HG02884 (cell line): ENCODE data around the gene TCL1B.

Experiments
- ATAC-seq: cut with Tn5 transposase; IDR thresholded peaks from one replicate; pipeline ENCODE4 v1.9.1; 2021; ENCODE audit warnings: mild to moderate bottlenecking, moderate library complexity; ENCODE audit not compliant: unreplicated experiment

TCL1B gene

DNA sequence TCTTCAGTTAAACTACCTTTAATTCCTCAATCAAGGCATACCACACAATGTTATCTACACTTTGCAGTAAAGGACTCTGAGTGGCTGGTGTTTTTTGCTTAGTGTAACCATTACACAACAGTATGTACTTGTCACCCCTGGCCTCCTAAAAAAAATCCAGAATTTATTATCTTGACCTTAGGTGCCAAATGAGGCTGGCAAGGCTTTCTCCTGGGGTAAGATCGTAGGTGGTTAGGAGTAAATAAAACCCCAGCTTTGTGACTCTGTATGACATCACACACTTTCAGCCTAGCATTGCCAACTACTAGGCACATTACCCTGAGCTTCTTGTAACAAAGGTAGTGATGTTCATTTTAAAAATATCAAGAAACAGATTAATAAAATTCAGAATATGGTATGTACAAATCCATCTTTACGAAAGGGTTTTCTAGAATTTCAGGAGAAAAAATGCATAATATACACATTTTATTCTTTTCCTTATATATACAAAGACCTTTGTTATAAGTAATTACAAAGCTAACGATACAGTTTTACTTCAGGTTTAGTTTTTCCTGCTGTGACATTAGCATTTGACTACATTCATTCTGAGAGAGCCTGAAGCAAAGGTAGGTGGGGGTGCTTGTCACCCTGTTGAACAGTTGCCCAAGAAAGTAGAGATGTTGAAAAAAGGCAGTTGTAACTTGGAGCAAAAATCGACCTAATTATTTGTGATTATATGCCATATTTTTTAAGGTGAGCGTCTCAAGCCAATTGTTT lies 14.2 kb downstream of the TCL1B start:
- ATAC-seq: no peak

DNA sequence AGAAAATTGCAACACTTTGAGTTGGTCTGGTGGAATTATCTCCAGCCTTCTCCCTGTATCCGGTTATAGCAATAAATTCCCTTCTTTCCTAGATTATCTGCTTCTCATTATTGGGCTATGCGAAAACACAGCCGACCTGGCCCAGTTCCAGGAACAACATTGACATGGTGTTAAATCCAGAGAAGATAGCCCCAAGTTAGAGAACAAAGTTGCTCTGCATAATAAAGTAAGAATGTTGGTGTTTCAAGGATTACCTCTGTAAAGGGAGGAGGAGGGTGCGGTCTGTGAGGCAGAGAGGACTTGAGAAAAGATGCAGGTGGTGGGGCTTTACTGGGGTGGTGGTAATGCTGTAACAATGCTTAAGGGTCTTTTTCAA lies 15.6 kb downstream of the TCL1B start:
- ATAC-seq: no peak

DNA sequence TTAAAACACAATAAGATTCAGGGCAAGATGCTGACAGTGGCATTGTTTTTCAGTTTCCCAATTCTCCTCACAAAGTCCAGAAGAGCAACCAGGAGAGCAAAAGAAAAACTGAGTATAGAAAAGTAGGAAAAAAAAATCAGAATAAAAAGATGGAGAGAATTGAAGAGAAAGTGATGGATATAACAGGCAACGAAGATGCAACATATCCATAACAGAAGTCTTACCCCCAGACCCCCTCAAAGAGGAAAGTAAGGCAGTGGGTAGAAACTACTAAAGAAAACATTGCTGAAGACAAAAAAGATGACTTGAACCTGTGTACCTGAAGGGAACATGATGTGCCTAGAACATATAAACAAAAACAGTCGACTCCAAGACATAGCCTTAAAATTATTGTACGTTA lies 17.1 kb downstream of the TCL1B start:
- ATAC-seq: no peak

DNA sequence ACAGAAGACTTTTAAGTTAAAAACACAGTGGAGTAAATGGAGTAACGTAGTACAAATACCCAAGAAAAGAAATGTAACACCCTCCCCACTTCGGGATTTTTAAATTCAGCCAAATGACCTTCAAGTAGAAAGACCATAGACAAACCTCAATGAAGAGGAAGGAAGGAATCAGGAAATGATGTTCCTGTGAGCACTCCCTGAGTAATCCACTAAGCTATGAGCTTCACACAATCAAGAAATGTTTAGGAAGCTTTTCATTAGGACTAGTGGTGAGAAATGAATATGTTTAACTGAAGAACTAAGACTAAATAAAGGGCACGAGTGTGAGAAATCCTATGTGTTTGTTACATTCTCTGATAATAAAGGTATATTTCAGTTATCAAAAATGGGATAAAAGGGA lies 17.6 kb downstream of the TCL1B start:
- ATAC-seq: no peak

DNA sequence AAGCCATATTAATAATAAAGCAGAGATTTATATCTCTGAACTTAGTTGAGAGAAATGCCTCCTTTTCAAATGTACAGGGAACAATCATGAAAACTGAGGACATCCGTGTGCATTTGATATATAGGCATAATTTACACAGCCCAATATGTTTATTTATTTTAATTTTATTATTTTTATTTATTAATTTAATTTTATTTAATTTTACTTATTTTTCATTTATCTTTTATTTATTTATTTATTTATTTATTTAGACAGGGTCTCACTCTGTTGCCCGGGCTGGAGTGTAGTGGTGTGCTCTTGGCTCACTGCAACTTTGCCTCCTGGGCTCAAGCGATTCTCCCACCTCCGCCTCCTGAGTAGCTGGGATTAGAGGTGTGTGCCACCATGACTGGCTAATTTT lies 19.3 kb downstream of the TCL1B start:
- no peak for ATAC-seq

DNA sequence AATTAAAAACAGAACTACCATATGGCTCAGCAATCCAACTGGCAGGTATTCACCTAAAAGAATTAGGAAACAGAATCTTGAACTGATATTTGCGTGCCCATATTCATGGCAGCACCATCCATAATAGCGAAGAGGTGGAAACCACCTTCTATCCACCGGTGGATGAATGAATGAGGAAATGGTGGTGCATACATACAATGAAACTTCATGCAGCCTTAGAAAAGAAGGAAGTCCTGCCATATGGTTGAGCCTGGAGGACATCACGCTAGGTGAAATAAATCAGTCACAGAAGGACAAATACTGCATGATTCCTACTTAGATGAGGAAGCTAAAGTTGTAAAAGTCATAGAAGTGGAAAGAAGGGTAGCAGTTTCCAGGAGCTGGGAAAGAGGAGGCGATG lies 21.1 kb downstream of the TCL1B start:
- no peak for ATAC-seq

DNA sequence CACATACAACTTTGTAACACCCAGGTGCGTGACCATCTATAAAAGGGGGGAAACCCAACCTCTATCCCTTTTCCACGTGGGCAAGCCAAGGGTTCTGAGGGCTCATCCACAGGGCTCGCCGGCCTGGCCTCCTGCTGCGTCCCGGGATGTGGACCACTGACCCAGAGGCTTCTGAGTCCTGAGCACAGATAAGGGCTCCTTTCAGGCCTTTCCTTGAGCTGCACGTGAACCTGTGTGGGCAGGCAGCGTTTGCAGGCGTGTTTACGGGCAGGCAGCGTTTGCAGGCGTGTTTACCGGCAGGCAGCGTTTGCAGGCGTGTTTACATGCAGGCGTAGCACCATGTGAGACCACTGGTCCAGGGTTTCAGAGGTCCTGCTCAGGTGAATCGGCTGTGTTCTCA lies 23.9 kb downstream of the TCL1B start:
- no peak for ATAC-seq

DNA sequence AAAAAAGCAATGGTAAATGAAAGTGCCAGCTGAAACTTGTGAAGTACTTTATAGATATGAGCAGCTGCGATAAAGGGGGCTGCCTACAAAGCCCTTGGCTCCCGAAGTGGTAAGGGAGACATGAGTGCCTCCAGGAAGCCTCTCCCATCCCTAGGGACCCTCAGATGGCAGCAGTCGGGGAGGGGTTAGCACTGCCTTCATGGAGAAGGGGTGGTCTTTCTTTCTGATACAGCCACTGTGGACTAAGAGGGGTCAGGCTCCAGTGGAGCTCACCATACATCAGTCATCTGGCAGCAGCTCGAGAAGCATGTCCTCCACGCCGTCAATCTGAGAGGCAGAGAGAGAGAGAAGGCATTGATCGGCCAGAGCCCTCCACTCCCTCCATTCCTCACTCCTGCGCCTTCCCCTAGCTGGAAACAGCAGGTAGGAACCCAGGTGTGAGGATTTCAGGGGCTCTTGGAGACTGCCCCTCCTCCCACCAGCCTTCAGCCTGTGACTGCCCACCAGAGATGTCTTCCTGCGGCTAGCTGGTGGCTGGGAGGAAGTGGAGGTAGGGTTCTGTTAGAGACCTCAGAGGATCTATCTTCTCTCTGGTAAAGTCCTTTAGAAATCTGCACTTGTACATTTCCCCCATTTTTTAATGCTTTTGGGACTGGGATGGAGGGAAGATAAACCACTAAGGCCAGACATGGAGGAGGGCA lies 25.4 kb downstream of the TCL1B start:
- no peak for ATAC-seq

DNA sequence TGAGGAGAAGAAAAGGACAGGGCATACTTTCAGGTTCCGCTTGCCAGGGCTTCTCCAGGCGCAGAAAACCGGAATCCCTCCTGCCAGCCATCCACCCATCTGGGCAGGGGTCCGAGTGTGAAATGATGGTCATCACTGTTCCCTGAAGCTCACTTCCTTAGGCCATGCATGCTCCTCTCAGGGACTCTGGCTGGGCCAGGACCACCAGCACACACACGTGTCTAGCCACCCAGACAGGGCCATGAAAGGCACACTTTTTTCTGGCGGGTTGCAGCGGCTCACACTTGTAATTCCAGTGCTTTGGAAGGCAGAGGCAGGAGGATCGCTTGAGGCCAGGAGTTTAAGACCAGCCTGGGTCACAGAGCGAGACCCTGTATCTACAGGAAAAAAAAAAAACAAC lies 26.2 kb downstream of the TCL1B start:
- no peak for ATAC-seq

DNA sequence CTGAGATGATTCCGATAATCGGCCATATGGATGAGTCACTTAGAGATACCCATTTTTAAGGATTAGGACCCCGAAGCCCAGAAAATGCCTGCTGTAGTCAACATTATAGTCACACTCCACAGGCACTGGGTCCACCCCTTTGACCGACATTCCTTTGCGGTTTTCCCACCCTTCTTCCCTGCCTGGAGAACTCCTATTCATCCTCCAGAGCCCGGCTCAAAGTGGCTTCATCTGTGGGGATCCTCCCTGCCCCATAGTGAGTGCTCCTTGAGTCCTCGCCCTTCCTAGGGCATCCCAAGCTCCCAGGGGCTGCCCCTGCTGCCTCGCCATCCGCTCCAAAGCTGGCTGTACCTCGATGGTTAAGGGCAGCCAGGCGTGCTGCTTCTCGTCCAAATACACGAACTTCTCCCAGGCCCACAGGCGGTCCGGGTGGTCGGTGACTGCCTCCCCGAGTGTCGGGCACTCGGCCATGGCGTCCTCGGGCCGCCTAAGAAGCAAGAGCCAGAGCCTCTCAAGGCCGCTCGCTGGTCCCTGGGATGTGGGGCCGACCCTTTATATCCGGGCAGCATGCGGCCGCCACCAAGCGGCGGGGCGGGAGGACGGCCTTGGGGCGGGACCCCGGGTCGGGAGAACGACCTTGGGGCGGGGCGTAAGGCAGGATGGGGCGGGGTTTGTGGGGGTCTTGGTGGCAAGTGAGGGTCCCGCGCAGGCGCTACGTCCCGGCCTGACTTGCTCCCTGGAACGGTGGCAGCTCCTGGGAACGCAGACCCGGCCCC lies 27.6 kb downstream of the TCL1B start, which contains the start of gene TCL1A:
TSS of gene TCL1A (minus strand) at position 530 of the 776 bp plus-strand sequence. CDS start at position 471, 59 bp downstream.
- peak; percentile 82 for ATAC-seq

DNA sequence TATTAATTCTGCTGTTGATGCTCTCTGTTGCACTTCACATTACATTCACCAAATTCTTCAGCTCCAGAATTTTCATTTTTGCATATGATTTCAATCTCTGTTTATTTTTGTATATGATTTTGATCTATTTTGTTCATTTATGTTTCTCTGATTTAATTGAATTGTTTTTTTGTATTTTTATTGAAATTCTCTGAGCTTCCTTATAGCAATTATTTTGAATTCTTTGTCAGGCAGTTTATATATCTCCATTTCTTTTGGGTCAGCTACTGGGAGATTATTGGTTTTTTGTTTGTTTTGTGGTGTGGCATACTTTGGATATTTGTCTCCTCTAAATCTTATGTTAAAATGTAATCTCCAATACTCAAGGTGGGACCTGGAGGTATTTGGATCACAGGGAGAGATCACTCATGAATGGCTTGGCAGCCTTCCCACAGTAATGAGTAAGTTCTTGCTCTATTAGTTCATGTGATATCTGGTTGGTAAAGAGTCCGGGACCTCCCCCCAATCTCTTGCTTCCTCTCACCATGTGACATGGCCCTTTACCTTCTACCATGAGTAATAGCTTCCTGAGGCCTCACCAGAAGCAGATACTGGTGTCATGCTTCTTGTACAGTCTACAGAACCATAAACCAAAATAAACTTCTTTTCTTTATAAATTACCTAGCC lies 36.4 kb downstream of the TCL1B start:
- no peak for ATAC-seq

DNA sequence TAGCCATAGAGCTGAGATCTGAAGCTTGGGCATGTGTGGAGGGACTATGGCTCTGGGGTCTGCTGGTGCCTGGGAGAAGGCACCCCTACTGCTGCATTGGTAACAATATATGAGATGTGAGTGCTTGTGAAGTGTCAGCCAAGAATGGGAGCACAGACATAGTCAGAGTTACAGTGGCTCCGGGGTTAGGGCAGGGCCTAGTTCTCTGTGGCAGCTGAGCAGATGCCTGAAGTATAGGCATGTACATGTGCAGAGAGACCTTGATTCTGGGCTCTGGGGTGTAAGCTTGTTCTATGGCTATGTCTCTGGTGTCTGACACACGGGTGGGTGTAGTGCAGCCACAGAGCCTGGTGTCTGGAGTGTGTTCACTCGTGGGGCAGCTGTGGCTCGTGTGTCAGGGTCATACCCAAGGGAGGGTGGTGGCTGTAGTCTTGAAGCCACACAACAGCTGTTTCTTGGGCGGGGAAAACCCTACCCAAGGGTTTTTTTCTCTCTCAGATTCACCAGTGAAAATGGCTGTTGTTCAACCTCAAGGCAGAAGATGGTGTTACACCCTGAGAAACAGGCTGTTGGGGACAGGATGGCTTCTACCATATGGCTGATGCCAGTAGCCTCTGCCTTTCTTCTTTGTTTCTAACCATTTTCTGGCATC lies 39.6 kb downstream of the TCL1B start:
- ATAC-seq: peak; percentile 80

DNA sequence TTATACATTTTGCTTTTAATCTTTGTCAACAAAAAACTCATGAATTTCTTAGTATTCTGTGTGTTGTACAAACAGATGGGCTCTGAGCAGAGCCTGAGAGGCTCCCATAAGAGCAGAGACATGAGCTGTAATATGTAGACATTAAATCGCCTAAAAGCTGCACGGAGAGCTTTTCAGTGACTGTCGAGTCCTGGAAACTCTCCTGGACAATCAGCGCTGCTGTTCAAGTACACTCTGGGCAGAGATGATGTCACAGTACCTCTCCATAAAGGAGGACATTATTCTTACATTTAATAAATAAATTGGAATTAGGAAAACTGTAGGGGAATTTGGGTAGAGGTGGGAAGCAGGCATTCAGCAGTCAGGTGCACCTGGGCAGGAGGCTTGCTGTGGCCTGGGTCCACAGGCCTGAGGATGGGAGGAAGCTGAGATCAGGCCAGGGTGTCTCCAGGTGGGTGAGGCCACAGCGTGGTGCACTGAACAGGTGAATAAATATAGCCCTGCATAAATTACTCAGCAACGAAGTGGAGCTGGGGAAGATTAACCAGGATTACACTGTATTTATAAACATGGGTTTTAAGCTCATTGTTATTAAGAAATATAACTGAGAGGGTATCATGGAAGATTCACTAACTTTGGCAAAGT lies 41.0 kb downstream of the TCL1B start:
- ATAC-seq: no peak

DNA sequence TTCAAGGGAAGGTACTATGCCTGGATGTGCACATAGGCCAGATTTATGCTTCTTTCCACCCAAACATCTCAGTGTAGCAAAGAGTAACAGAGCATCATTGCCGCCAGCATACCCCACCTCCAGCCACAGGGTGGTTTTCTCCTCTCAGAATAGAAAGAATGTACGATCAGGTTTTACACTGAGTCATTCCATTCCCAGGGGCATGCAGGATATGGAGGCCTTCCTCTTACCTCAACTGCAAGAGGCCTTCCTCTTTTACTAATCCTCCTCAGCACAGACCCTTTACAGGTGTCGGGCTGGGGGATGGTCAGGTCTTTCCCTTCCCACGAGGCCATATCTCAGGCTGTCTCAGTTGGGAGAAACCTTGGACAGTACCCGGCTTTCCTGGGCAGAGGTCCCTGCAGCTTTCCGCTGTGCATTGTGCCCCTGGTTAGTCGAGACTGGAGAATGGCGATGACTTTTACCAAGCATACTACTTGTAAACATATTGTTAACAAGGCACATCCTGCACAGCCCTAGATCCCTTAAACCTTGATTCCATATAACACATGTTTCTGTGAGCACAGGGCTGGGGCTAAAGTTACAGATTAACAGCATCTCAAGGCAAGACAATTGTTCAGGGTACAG lies 43.3 kb downstream of the TCL1B start:
- ATAC-seq: peak; percentile 59

DNA sequence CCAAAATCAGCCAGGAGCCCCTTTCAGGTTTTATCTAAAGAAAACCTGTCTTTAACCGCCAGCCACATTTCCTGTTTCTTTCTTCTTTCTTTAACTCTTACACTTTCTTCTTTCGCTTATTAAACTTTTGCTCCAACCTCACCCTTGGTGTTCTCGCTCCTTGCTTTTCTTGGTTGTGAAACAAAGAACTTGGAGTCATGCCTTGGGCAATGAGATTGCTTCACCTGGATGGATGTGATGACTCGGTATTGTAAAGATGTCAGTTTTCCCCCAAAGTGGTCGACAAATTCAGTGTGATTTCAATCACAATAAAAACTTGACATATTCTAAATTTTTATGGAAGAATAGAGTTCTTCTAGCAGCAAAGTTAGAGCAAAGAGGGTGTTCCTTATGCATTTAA lies 43.9 kb downstream of the TCL1B start:
- ATAC-seq: no peak

DNA sequence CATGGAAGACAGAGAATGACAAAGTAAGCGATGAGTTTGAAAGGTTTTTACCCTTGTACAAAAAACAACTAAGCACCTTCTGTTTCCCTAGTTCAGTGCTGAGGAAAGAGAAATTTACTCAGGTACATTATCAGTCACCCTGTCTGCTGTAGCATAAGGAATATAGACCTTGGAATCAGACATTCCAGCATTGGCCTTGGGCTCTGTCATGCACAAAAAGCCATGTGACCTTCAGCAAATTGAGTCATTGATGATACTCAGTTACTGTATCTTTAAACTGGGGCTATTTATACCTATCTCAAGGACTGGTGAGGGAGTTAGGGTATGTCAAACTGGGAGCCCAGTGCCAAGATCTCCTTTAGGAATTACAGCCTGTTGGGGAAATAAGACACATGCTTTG lies 47.0 kb downstream of the TCL1B start:
- ATAC-seq: no peak

DNA sequence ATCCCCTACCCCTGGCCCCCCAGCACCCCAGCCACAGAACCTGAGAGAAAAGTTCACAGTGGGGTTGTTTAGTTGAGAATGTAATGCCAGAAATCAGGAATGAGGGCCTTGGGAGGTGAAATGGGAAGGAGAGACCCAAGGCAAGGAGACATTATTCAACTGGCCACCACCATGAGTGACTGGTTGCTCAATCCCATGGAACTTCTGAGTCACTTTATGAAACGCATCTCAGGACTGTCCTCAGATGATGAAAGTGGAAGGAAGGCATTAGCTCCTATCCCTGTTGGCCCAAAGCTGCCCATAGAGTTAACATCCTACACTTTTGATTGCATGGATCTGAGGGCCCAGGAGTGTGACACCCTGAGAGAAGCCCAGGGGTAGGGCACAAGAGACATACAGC lies 53.1 kb downstream of the TCL1B start:
- ATAC-seq: no peak

DNA sequence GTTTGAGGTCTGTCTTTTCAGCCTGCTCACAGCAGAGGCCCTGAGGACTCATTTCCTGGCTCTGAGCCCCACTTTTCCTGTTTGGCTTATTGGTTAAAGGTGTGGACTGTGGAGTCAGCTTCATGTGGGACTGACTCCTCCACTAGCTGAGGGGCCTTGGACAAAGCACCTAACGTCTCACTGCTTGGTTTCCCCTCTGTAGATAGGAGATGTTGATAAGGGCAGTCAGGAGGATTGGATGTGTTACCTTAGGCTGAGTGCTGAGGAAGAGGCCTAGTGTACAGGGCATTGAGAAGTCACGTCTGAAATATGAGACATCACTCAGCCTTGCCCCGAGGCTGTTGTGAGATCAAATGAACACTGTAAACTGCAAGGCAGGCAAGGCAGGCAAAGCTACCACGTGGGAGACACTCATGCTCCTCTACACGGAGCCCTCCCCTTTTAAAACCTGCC lies 54.8 kb downstream of the TCL1B start:
- ATAC-seq: no peak

DNA sequence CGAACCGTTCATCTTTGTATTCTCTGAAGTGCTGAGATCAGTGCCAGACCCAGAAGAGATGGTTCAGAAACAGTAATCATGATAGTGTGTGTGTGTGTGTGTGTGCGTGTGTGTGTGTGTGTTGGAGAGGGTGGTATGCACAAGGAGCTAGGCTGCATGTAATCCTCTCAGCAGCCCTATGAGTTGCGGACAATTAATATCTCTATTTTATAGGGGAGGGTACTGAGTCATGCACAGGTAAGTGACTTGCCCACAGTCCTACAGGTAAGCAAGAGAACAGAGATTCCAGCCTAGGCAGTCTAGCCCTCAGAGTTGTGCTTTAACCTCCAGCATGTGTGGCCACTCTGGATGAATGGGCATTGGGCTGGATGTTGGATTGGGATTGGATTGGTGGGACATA lies 55.6 kb downstream of the TCL1B start:
- no peak for ATAC-seq
